ENCODE results near the gene CDHR4. TPM values are rescaled to one million over a fixed set of nuclear protein-coding genes. Genes with fewer than 3 reads are reported as not detected.
"Not testable (repeated sequence)": the region's sequence is repeated elsewhere in the genome, so short reads cannot be mapped to it uniquely, and the experiment has no call there.

The CDHR4 gene
- total and polyA plus RNA-seq, 3 donors from 2014 or later = 5.5 to 11.7 (median 5.9) TPM

GRCh38 chr3:49780080-49780974 lies 19.3 kb downstream of the CDHR4 start:
- H3K4me3 ChIP-seq = no peak overlapping the region
- TF ChIP-seq POLR2A (IDR thresholded peaks at IDR 0.05) = no peak
- TF ChIP-seq CTCF (IDR thresholded peaks at IDR 0.05) = no peak
- H3K9me3 ChIP-seq = no peaks in the 10 kb centered on the region
- H3K27me3 ChIP-seq = no peaks in the 10 kb centered on the region
- 44 to 61% methylated on average over 4 of the region's 4 CpGs for WGBS, 2 donors
- no peak for DNase-seq
- H3K36me3 ChIP-seq (ENCODE audit: low read depth, missing control alignments) = no peaks in the 10 kb centered on the region
- intact Hi-C loops (cut with DNase I; ENCODE audit: low total_unique reads) = no loop called here
- H3K4me1 ChIP-seq = peaks cover 33% of the 10 kb centered on the region
- peak overlapping the region; percentile 24 to 50 for H3K27ac ChIP-seq

- WGBS, 2 donors = 81 to 88% methylated on average over 5 of the region's 5 CpGs
- intact Hi-C loops (cut with DNase I; ENCODE audit: low total_unique reads) = no loop called here
Measured at GRCh38 chr3:49779358-49780079, 20.2 kb downstream of the CDHR4 start.

GRCh38 chr3:49776101-49776500 lies 23.6 kb downstream of the CDHR4 start:
- intact Hi-C loops (cut with DNase I; ENCODE audit: low total_unique reads); DNase-seq; H3K9me3 ChIP-seq; H3K36me3 ChIP-seq (ENCODE audit: low read depth, missing control alignments); H3K27me3 ChIP-seq; H3K4me3 ChIP-seq: not testable (repeated sequence)
- 58 to 80% methylated on average over 8 of the region's 8 CpGs for WGBS, 2 donors
- H3K27ac ChIP-seq = peak overlapping the region; percentile 21 to 25
- peaks cover 12% of the 10 kb centered on the region for H3K4me1 ChIP-seq

More at GRCh38 chr3:49779358-49780079, 20.2 kb downstream of the CDHR4 start:
- Histone ChIP-seq H3K9me3 (no peaks in the 10 kb centered on the region), H3K4me3 (no peak overlapping the region), H3K4me1 (peaks cover 26% of the 10 kb centered on the region), H3K27me3 (no peaks in the 10 kb centered on the region), H3K27ac (peak overlapping the region in 1 of 2 donors; percentile 50), H3K36me3 (ENCODE audit: low read depth, missing control alignments) (no peaks in the 10 kb centered on the region)
- TF ChIP-seq CTCF (IDR thresholded peaks at IDR 0.05) (no peak), POLR2A (IDR thresholded peaks at IDR 0.05) (no peak)
- DNase-seq = no peak

- Histone ChIP-seq H3K4me3 (no peak overlapping the region), H3K4me1 (peaks cover 12% of the 10 kb centered on the region), H3K27ac (peak overlapping the region; percentile 21 to 55), H3K36me3 (ENCODE audit: low read depth, missing control alignments) (no peaks in the 10 kb centered on the region), H3K27me3 (no peaks in the 10 kb centered on the region), H3K9me3 (no peaks in the 10 kb centered on the region)
- peak; percentile 85 for DNase-seq
- intact Hi-C loops (cut with DNase I; ENCODE audit: low total_unique reads) = no loop called here
- 25 to 37% methylated on average over 2 to 3 of the region's 3 CpGs for WGBS, 2 donors
- no peak for TF ChIP-seq CTCF (IDR thresholded peaks at IDR 0.05)
- TF ChIP-seq POLR2A (IDR thresholded peaks at IDR 0.05) = no peak
Measured at GRCh38 chr3:49775538-49775937, 24.1 kb downstream of the CDHR4 start.

- TF ChIP-seq CTCF (IDR thresholded peaks at IDR 0.05) (no peak), POLR2A (IDR thresholded peaks at IDR 0.05) (no peak)
- no peaks in the 10 kb centered on the region for H3K9me3 ChIP-seq
- intact Hi-C loops (cut with DNase I; ENCODE audit: low total_unique reads) = no loop called here
- no peaks in the 10 kb centered on the region for H3K27me3 ChIP-seq
- DNase-seq = no peak
- H3K27ac ChIP-seq = peak overlapping the region in 1 of 2 donors; percentile 51
- H3K36me3 ChIP-seq (ENCODE audit: low read depth, missing control alignments) = no peaks in the 10 kb centered on the region
- H3K4me3 ChIP-seq = no peak overlapping the region
- peaks cover 18% of the 10 kb centered on the region for H3K4me1 ChIP-seq
- WGBS, 2 donors = 91 to 97% methylated on average over 2 of the region's 2 CpGs
Measured at GRCh38 chr3:49772703-49773102, 27.0 kb downstream of the CDHR4 start.

Measured in testis (tissue), 3 donors.